Spleen (tissue), 11 donors: ENCODE measurements around the gene ZNF576. TPM values are rescaled to one million over a fixed set of nuclear protein-coding genes. Genes with fewer than 3 reads are reported as not detected.
A peak's percentile ranks its signal among the peaks of the same experiment; 100 is the strongest.

Source experiments
- DNase-seq: peaks from one replicate; pipeline ENCODE4 v3.0.0-alpha.2; 2020
- H3K27ac ChIP-seq, 8 donors: fragments of 200-600 bp; sonication (generic) in 7 of 8; 1 replicate in 4 of 8; 2 replicates in 4 of 8; pipeline versions ENCODE4 v1.5.0 to v1.8.0; 2016 to 2021; ENCODE audit warnings: inconsistent platforms in 4 of 8, mild to moderate bottlenecking in 4 of 8, moderate library complexity in 1 of 8
- H3K27me3 ChIP-seq, 7 donors: fragments of 200-600 bp; sonication (generic) in 6 of 7; replicated peaks in 1 of 7; 1 replicate in 4 of 7; 2 replicates in 3 of 7; pipeline versions ENCODE4 v1.5.0 to v1.8.0; 2016 to 2021; ENCODE audit warnings: inconsistent platforms in 3 of 7, mild to moderate bottlenecking in 1 of 7
- H3K36me3 ChIP-seq, 6 donors: fragments of 200-600 bp; sonication (generic) in 5 of 6; 1 replicate in 4 of 6; 2 replicates in 2 of 6; pipeline versions ENCODE4 v1.5.0 to v1.8.0; 2016 to 2021; ENCODE audit warnings: inconsistent platforms in 2 of 6
- H3K4me1 ChIP-seq, 6 donors: fragments of 200-600 bp; sonication (generic) in 5 of 6; 1 replicate in 3 of 6; 2 replicates in 3 of 6; pipeline versions ENCODE4 v1.5.0 to v1.8.0; 2016 to 2021; ENCODE audit warnings: inconsistent platforms in 3 of 6
- H3K4me3 ChIP-seq, 8 donors: fragments of 200-600 bp; sonication (generic) in 7 of 8; 1 replicate in 4 of 8; 2 replicates in 4 of 8; pipeline versions ENCODE4 v1.5.0 to v1.8.0; 2016 to 2021; ENCODE audit warnings: inconsistent platforms in 4 of 8, mild to moderate bottlenecking in 4 of 8, moderate library complexity in 2 of 8
- H3K9me3 ChIP-seq, 8 donors: fragments of 200-600 bp; sonication (generic) in 7 of 8; 1 replicate in 4 of 8; 2 replicates in 4 of 8; pipeline versions ENCODE4 v1.5.0 to v1.8.0; 2016 to 2021; ENCODE audit warnings: inconsistent platforms in 4 of 8
- CTCF ChIP-seq, 11 experiments: fragments of 200-600 bp in 7 of 11; fragments of 450-650 bp in 4 of 11; sonication (generic) in 4 of 11; IDR thresholded peaks in 8 of 11; conservative IDR thresholded peaks in 3 of 11; 1 replicate in 7 of 11; 2 replicates in 4 of 11; pipeline versions ENCODE4 v1.4.0 to v1.8.0; 2016 to 2021; ENCODE audit warnings: antibody characterized with exemption in 11 of 11, inconsistent platforms in 4 of 11, mild to moderate bottlenecking in 1 of 11
- POLR2A ChIP-seq, 3 donors: fragments of 450-650 bp; IDR thresholded peaks; one replicate each; pipeline ENCODE4 v1.5.1; 2017; ENCODE audit warnings: antibody characterized with exemption in 3 of 3, mild to moderate bottlenecking in 1 of 3
- POLR2AphosphoS5 ChIP-seq, 3 donors: sonication (generic); formaldehyde crosslinking; IDR thresholded peaks; one replicate each; pipeline ENCODE4 v1.5.1; 2017; ENCODE audit warnings: antibody characterized with exemption in 3 of 3
- WGBS, 5 donors: extraction: QIAGEN DNeasy Blood & Tissue Kit in 3 of 5; methylation state at CpG; one replicate each; pipeline versions ENCODE4 v1.1.5 to v1.1.7; 2013 to 2018; 5-methylcytosine and 5-hydroxymethylcytosine counted together
- intact Hi-C: fragments of 100-400 bp; cut with DNase I; formaldehyde crosslinking; loops from one replicate; pipeline ENCODE4 v1.15.0; 2023; ENCODE audit warnings: low total_unique reads
- polyA plus RNA-seq, 3 donors: library from polyadenylated mRNA; stranded (reverse); fragments of 200-250 nt; gene quantifications; one replicate each; pipeline ENCODE4 v1.2.1, GENCODE V29; 2013
- total RNA-seq, 7 donors: library from RNA; depleted of rRNA in 3 of 7; stranded (reverse); fragments of >200 nt in 3 of 7; fragmentation: NEBNext Ultra II Directional in 4 of 7; extraction: Animal tissue kit (Norgen Biotek cat#: 25700) in 4 of 7; gene quantifications; one replicate each; pipeline versions ENCODE4 v1.1.0 to v1.2.1, GENCODE V29; 2016 to 2021
- donor health status: healthy with polysubstance abuse.
- donor health status: DM: no; HTN: no; CAD: no; lungs with moderate emphysema.
- donor health status: DM: no; HTN: no; CAD: no.
- donor health status: Bipolar disorder and iron deficiency.
- donor health status: healthy.
- donor health status: DM: no; HTN: no; CAD: no.
- donor health status: DM: yes; HTN: yes; CAD: no.

The ZNF576 gene
- total and polyA plus RNA-seq, 10 donors = 6.9 to 14.7 (median 11.5) TPM

DNA sequence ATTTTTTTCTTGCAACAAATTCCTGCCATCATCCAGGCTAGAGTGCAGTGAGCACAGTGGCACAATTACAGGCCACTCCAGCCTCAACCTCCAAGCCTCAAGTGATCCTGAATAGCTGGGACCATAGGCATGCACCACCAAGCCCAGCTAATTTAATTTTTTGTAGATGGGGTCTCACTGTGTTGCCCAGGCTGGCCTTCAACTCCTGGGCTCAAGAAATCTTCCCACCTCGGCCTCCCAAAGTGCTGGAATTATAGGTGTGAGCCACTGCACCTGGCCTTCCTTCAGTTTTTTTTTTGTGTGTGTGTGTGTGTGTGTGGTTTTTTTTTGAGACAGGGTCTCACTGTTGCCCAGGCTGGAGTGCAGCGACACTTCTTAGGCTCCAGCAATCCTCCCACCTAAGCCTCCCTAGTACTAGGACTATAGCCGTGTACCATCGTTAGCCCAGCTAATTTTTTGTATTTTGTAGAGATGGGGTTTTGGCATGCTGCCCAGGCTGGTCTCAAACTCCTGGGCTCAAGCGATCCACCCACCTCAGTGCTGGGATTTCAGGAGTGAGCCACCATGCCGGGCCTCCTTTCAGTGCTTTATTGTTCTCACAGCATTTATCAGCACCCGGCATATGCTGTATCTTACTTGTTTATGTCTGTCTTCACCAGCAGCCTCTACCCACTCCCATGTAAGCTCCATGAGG lies 9.6 kb downstream of the ZNF576 start:
- intact Hi-C loops = no loop called here
- Histone ChIP-seq H3K27ac (no peak overlapping the region), H3K4me3 (no peak overlapping the region), H3K4me1 (peaks cover 0 to 17% (median 0%) of the 10 kb centered on the region in 6 donors), H3K27me3 (no peaks in the 10 kb centered on the region), H3K9me3 (no peaks in the 10 kb centered on the region), H3K36me3 (peaks cover 0 to 59% (median 4%) of the 10 kb centered on the region in 6 donors)
- DNase-seq = no peak
- 75 to 91% (median 85%) methylated on average over 7 of the region's 7 CpGs for WGBS, 5 donors
- no peak for TF ChIP-seq CTCF (IDR thresholded peaks at IDR 0.05 in 8 of 11, conservative IDR thresholded peaks at IDR 0.05 in 3 of 11)
- TF ChIP-seq POLR2A (IDR thresholded peaks at IDR 0.05) = no peak
- no peak for TF ChIP-seq POLR2AphosphoS5 (IDR thresholded peaks at IDR 0.05)

GRCh38 chr19:43606569-43607229 lies 10.3 kb downstream of the ZNF576 start:
- peak in 1 of 3 donors; percentile 16 for TF ChIP-seq POLR2AphosphoS5 (IDR thresholded peaks at IDR 0.05)
- no peak for TF ChIP-seq CTCF (IDR thresholded peaks at IDR 0.05 in 8 of 11, conservative IDR thresholded peaks at IDR 0.05 in 3 of 11)
- DNase-seq = no peak
- Histone ChIP-seq H3K4me1 (peaks cover 0 to 17% (median 0%) of the 10 kb centered on the region in 6 donors), H3K4me3 (no peak overlapping the region), H3K27ac (no peak overlapping the region), H3K27me3 (no peaks in the 10 kb centered on the region), H3K9me3 (no peaks in the 10 kb centered on the region), H3K36me3 (peaks cover 0 to 59% (median 9%) of the 10 kb centered on the region in 6 donors)
- 92 to 97% (median 93%) methylated on average over 6 to 7 of the region's 7 CpGs for WGBS, 5 donors
- intact Hi-C loops = no loop called here

- WGBS, 5 donors = 47 to 63% (median 53%) methylated on average over 18 to 28 of the region's 28 CpGs
- intact Hi-C loops = no loop called here
Observed at GRCh38 chr19:43607238-43608205, 11.1 kb downstream of the ZNF576 start.

More at GRCh38 chr19:43607238-43608205, 11.1 kb downstream of the ZNF576 start:
- peaks cover 2 to 59% (median 17%) of the 10 kb centered on the region in 6 donors for H3K36me3 ChIP-seq
- H3K4me1 ChIP-seq = peaks cover 0 to 17% (median 0%) of the 10 kb centered on the region in 6 donors
- no peaks in the 10 kb centered on the region for H3K27me3 ChIP-seq
- no peak for DNase-seq
- peak overlapping the region in 1 of 8 donors; percentile 51 for H3K27ac ChIP-seq
- H3K4me3 ChIP-seq = peak overlapping the region in 1 of 8 donors; percentile 24
- no peaks in the 10 kb centered on the region for H3K9me3 ChIP-seq
- TF ChIP-seq CTCF (IDR thresholded peaks at IDR 0.05 in 8 of 11, conservative IDR thresholded peaks at IDR 0.05 in 3 of 11) = no peak
- TF ChIP-seq POLR2AphosphoS5 (IDR thresholded peaks at IDR 0.05) = peak in 2 of 3 donors; percentile 6 to 50
- TF ChIP-seq POLR2A (IDR thresholded peaks at IDR 0.05) = no peak
